HL-60/S4 treated with retinoic acid at 250 ng/mL for 4 days and 3 days (cell line): ENCODE data around the gene SERTM2.
"Not testable (repeated sequence)": the region's sequence is repeated elsewhere in the genome, so short reads cannot be mapped to it uniquely, and the experiment has no call there.

Experiments used
- in situ Hi-C: fragments of 300-500 bp; cut with MboI; formaldehyde crosslinking; loops from 2 replicates; pipeline ENCODE4 v1.7.0; 2022; ENCODE audit warnings: low sequenced_read_pairs

Gene SERTM2

DNA sequence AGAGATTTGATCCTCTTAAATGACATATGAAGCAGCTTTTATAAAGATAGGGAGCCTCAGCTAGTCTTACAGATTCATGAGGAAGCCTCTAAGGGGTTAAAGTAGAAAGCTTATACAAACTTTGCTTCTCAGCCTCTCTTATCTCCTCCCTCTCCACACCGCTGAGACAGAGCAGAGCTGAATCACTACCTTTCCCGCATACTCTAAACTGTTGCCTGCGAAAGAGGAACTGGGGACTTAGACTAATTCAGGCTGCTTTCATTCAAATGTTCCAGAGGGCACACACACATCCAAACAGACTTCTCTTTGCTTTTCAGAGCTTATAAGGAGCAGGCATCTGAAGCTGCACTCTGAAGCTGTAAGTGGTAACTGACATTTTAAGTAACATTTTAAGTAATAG is at the start of gene SERTM2:
SERTM2 (plus strand) TSS at position 169 of the 400 bp plus-strand sequence. CDS start 7,213 bp downstream, outside the sequence.
- in situ Hi-C loops, result no loop called here

DNA sequence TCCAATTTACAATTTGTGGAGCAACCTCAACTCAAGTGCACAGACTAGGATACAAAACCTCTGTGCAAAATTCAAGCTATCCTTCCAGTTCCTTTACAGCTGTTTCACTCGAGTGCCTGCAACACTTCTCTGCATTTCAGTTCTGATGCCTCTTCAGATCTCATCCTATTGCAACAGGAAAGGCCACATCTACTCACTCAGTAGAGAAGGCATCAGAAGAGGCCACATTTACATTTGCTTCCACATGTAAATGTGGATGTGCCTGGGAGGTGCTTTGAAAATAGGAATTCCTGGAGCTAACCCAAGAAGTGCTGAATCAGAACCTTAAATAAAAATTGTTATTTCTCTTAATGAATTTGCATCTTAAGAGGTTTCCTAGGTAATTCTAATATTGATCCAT is 45.8 kb upstream of the SERTM2 start:
- in situ Hi-C loops, result no loop called here

DNA sequence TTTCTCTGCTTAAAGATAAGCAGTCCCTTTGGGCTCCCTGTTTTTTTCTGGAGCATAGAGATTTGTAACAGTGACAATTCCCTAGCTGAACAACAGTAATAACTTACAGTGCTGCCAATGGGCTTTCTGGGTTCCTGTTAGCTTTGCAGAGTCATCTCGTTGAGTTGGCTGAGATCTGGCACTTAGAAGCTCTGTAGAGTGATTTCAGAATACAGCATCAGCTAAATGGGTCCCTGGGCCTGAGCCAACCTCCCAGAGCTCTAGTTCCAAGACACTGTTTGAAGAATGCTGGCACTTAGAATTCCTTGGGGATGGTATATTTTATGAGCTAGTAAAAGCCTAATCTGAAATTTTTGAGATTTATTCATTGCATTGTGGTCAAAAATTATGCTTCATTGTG is 43.5 kb upstream of the SERTM2 start:
- in situ Hi-C loops, result no loop called here

DNA sequence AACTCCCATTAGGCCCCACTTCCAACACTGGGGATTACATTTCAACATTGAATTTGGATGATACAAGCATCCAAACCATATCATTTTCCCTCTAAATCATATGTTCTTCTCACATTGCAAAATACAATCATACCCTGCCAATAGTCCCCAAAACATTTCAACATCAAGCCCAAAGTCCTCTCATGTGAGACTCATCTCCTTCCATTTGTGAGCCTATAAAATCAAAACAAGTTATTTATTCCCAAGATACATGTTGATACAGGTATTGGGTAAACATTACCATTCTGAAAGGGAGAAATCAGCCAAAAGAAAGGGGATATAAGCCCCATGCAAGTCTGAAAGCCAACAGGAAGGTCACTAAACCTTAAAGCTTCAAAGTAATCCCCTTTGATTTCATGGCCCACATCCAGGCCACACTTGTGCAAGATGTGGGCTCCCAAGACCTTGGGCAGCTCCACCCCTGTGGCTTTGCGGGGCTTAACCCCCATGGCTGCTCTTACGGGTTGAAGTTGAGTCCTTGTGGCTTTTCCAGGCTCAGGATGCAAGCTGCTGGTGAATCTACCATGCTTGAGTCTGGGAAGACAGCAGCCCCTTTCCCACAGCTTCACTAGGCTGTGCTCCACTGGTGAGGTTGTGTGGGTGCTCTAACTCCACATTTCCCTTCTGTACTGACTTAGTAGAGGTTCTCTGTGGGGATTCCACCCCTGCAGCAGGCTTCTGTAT is 40.6 kb upstream of the SERTM2 start:
- in situ Hi-C loops, result no loop called here

DNA sequence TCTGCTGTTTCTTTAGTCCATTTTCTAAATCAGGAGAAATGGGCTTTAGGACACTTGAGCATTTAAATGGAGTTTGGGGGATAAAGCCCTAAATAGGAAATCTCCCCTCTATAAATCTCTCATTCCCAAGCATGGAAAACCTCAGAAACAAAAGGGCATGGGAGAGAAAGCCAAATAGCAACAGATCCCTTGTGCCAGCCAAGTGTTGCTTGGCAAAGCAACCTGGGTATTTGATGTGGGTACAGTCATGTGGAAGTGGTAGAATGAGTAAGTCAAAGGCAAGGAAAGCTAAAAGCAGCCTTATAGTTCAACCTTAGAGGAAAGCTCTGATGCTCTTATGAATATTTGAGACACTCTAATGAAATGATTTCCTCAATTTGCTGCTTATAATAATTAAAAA is 29.5 kb upstream of the SERTM2 start:
- in situ Hi-C loops, result no loop called here

DNA sequence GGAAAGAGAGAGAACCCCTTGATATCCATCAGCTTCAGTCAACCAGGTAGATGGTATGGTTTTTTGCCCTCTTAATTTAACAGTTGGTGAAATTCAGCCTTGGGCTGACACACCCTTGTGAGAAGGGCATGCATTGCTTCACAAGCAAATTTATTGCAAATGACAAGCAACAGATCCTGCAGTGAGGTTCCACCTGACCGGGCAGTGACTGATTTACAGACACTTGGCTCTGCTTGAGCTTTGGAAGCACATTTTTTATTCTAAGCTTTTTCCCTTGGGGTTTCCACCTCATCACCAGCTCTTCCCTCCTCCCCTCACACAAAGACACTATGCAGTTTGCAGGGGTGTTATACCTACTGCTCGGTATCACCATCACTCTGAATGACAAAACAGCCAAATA is 28.3 kb upstream of the SERTM2 start:
- in situ Hi-C loops, result no loop called here

DNA sequence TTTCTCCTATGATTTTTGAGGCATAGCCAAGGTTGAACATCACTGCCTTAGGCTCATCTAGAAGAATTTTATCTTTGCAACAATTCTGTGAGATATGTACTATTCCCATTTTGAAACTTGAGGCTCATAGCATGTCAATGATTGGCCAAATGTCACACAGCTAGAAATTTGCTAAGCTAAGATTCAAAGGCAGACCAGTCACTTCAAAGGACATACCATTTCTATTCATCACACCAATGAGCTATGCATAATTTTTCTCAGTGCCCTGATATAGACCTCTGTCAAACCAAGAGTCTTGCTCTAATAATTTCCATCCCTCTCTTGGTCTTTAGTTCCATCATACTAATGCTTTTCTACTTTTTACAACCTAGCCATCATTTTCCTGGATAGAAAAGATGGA is 27.6 kb upstream of the SERTM2 start:
- in situ Hi-C loops, result no loop called here

DNA sequence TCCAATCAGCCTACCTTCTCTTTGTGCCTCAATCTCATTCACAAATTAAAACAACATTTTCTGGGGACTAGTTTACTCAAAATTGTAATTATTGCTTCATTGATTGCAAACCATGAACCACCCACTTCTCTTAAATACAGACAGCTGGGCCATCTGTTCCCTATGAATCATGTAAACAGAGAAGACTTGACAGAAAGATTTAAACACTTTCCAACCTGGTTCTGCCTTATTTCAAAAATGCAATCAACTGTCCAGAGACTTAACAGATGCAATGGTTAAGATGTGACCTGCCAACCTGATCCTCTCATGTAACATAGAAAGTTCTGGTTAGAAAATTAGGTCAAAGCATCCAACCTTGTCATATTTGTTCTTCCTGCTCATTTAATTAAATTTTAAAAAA is 20.8 kb upstream of the SERTM2 start:
- in situ Hi-C loops, result no loop called here

DNA sequence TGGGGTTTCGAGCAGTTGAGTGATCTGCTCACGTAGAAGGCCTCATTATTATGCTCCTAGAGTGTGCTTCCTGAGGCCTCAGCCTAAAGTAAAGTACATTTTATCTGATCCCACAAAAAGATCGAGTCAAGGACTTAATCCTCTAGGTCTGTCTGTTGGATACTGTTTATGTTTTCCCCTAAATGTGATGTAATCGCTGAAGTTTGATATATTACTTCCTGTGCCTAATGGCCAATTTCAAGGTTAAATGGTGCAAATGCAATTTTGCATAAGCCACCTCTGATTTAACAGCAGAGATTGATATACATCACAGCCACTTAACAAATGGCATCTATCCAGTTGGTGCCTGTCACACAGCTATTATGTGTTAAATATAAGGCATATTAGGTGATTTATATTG is 19.4 kb upstream of the SERTM2 start:
- in situ Hi-C loops, result no loop called here

DNA sequence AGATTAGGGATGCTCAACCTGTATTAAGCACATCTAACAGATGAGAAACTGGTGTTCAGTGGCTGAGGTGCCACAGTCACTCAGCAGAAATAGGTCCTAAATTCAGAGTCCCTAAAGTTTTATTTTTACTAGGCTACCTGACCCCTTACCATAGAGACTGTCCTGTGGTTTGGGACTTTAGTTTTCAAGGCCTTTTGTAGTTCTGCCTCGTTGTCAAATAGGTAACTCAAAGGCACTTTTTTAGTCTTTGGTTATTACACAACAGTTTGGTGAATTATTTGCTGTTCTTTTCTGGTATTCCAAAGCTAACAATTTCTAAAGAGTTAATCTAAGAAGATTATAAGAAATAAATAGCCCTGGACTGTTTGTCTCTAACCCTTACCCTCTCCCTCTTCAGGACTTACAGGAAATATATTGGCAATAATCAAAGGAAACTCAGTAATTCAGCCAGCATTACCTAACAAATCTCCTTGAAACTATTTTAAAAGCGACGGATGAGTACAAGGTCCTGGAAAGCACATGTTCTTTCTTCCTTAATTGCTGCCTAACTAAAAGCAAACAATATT is 12.8 kb upstream of the SERTM2 start:
- in situ Hi-C loops, result no loop called here

DNA sequence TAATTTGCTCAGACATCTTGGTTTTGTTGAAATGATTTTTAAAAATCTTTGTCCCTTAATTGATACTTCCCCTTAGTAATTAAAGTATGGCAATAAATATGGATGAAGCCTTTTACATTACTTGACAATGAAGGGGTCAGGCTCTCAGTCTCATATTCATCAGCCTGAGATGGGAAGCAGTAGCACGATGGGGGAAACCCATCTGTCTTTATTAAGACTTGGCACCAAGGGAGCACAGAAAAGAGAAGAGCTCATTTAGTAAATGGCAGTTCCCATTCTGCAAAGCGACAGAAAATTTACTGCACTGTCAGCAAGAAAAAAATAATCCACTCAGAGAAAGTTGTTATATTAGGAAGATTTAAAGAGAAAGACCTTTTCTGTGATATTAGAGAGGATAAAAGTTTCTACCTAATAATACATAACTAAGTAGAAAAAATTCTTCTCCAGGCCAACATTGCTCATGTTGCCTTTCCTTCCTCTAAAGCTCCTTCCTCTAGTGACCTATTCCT is 7.9 kb upstream of the SERTM2 start:
- in situ Hi-C loops, result no loop called here

DNA sequence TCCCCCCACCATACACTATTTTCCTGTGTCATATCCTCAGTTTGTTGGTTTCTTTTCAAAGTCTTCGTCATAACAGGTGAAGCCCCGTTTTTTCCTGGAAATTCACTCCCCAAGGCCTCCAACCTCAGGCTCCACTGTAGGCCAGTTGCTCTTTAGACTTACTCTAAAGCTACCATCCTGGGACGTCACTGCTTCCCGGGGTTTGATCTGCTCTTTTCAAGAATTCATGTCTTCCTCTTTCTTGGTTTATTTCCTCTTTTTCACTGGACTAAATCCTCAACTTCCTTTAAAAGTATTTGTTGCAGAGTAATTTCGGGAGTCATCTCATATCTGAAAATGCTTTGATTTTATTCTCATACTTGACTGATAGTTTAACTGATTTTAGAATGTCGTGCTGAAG is 6.5 kb upstream of the SERTM2 start:
- in situ Hi-C loops, result no loop called here

DNA sequence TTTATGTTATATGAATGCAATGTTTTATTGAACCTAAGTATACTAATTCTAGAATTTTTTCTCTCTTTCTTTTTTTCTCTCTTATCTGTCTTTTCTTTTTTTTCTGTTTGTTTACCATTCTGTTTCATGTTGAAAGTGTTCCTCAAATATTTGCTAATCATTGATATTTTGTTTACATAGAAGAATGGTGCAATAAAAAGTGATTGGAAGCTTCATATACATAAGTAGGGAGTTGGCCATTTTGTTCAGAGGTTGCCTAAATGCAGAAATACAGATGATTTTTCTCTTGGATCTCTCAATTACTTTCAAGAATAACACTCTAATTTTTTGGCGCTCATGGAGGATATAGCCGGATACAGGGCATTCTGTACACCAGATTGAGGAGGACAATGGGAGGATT is 5.7 kb upstream of the SERTM2 start:
- in situ Hi-C loops, result no loop called here

DNA sequence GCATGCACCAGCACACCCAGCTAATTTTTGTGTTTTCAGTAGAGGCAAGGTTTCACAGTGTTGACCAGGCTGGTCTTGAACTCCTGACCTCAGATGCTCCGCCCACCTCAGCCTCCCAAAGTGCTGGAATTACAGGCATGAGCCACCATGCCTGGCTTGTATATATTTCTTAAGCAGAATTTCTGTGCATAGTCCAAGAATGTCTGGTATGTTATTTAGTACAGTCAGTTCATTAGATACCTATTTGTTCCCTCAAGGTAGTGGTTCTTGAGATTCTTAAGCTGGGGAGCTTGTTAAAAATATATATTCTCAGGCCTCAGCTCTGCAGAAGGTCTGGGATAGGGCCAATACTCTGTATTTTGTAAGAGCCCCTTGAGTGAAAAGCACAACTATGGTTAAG is 4.6 kb upstream of the SERTM2 start:
- in situ Hi-C loops, result no loop called here

DNA sequence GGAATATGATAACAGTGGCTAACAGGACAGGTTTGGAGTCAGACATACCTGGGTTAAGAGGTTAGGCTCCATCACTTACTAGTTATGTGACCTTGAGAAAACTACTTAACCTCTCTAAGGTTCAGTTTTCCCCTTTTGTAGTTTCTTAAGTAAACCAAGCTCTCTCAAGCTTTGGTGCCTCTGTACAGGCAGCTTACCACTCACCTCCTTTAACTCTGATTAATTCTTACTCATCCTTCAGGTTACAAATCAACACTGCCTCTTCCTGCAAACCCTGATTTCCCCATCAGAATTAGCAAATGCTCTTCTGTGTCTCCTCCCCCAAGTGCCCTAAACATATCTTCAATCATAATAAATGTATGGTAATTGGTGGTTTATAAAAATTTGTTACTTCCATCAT is 3.5 kb upstream of the SERTM2 start:
- in situ Hi-C loops, result no loop called here

DNA sequence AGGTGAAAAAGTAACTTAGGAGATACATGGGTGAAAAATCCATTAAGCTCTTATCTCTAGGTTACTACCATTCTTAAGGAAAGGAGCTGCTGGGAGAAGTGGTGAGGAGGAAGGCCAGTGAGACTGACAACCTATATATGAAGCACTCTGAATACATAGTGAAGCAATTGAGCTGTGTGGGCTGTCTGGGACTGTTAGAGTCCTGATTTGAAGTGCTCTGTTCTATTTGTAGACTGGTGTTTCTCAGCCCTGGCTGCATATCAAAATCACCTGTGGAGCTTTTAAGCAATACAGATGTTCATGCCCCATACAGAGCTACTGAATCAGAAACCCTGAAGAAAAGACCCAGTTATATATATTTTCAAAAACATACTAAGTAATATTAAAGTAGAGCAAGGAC is 3.9 kb downstream of the SERTM2 start:
- in situ Hi-C loops, result no loop called here

DNA sequence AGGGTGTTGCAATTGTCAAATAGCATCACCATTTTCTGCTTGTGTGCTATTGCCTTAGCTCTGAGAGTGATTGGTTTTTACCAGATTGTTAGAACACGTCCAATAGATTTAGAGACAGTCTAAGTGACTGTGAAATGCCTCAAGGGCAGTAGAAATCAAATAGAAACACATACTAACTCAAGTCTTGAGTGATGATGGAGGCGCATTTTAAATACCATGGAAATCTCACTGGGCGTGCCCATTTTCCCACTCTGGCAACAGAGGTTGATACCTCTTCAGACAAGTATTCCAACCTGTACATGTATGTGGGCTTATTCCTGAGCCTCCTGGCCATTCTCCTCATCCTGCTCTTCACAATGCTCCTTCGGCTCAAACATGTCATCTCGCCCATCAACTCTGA is 7.2 kb downstream of the SERTM2 start:
- in situ Hi-C loops, result no loop called here

DNA sequence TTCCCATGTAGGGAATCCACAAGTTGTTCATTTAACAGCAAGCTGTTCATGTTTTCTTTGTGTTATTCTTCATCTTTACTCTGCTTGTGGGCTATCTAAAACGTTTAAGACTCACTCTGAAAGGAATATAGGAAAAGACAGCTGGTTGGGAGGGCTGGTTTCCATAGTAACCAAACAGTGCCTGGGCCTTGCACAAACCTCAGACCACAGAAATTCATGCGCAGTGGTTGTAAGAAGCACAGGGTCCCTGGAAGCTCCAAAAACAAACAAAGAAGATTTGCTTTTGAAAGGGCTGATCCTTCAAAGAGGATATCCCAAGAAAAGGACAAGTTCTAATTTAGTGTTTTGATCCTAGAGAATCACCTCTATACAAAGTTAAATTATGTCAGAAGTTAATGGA is 7.8 kb downstream of the SERTM2 start:
- in situ Hi-C loops, result no loop called here

DNA sequence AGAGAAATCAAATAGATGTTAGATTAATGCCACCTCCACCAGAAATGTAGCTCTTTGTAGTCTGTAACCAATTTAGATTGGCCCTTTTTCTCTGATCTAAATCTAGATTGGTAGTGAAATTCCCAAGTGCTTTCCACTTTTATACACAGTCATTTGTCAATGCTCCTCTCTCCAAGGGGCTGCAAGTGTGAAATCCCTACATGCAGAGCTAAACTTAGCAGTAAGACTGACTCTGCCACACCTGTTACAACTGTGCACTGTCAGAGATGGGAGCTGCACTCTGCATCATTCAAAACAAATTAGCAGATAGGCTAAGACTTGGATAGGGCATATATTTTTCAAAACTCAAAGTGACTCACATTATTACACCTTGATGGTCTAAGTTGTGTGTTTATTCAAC is 9.1 kb downstream of the SERTM2 start:
- in situ Hi-C loops, result no loop called here

DNA sequence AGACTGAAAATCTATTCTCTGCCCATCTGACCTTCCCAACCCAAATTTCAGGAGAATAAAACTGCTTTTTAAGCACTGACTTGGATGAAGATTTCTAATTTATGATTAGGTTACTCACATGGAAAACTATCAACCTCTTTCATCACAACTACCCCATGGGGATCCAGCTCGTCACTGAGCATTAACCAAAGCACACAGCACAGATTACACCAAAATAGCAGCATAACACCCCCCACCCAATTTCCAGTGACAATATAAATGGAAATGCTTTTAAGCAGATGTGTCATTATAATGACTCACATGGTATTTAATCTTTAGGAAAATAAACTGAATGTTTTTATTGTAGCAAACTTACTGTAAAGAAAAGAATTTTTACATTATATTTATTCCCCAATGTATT is 9.7 kb downstream of the SERTM2 start:
- in situ Hi-C loops, result no loop called here

DNA sequence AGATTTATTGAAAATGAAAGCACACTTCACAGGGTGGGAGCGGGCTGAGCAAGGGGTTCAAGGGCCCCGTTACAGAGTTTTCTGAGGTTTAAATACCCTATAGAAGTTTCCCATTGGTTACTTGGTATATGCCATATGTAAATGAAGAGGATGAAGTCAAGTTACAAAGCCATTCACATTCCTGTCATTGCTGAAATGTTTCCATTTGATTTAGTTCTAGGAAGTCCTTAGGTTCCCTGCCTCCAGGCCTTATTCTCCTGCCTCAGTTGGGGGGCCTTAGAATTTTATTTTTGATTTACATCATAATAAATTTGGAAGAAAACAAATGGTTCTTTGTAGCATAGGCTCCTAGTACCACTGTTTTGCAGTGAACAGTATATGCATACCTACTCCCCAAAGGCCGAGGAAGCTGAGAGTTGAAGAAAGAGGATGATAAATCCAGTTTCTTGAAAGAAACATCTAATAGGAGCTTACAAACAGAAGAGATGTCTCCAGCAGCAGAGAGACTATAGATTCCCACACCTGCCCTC is 31.8 kb downstream of the SERTM2 start:
- in situ Hi-C loops, result no loop called here

DNA sequence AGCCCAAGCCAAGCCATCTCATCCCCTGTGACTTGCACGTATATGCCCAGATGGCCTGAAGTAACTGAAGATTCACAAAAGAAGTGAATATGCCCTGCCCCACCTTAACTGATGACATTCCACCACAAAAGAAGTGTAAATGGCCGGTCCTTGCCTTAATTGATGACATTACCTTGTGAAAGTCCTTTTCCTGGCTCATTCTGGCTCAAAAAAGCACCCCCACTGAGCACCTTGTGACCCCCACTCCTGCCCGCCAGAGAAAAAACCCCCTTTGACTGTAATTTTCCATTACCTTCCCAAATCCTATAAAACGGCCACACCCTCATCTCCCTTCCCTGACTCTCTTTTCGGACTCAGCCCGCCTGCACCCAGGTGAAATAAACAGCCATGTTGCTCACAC is 37.8 kb downstream of the SERTM2 start:
- in situ Hi-C loops, result not testable (repeated sequence)
